ENCODE results near the gene KLHL29. TPM values are rescaled to one million over a fixed set of nuclear protein-coding genes. Genes with fewer than 3 reads are reported as not detected.

The KLHL29 gene
- total and polyA plus RNA-seq, 2 experiments from 2014 or later, result 1.5 to 6.5 TPM

GRCh38 chr2:23653326-23653725 is 268.3 kb downstream of the KLHL29 start:
- Mint-ChIP-seq H3K4me3 (no peak overlapping the region), H3K4me1 (peaks cover 6% of the 10 kb centered on the region; the same call in 2 of the 3 replicates), H3K9me3 (no peaks in the 10 kb centered on the region), H3K27me3 (ENCODE audit: insufficient read depth, low read depth, poor library complexity) (peaks cover 9% of the 10 kb centered on the region), H3K36me3 (ENCODE audit: low read depth) (no peaks in the 10 kb centered on the region), H3K27ac (no peak overlapping the region)
- Histone ChIP-seq H2AFZ (no peak overlapping the region), H3K4me2 (no peak overlapping the region), H3K4me3 (no peak overlapping the region), H3K27ac (ENCODE audit: low read depth) (no peak overlapping the region), H3K36me3 (ENCODE audit: insufficient read depth) (no peaks in the 10 kb centered on the region), H3K79me2 (replicated peaks; ENCODE audit: insufficient read depth) (no peaks in the 10 kb centered on the region), H3K4me1 (ENCODE audit: insufficient read depth) (no peaks in the 10 kb centered on the region), H4K20me1 (replicated peaks; ENCODE audit: insufficient read depth) (no peaks in the 10 kb centered on the region), H3F3A (replicated peaks; ENCODE audit: low read depth) (no peaks in the 10 kb centered on the region), H3K9me2 (ENCODE audit: insufficient read depth) (no peaks in the 10 kb centered on the region), H3K27me3 (ENCODE audit: insufficient read depth) (no peaks in the 10 kb centered on the region)
- TF ChIP-seq NANOG (IDR thresholded peaks at IDR 0.05; ENCODE audit: borderline replicate concordance) (no peak), CTCF (conservative IDR thresholded peaks at IDR 0.05; ENCODE audit: low read depth in 2 of 2) (no peak), EZH2phosphoT487 (IDR thresholded peaks at IDR 0.05; ENCODE audit: unreplicated experiment) (no peak), ZNF462 (CRISPR knock-in tag; IDR thresholded peaks at IDR 0.05) (no peak), ETS1 (IDR thresholded peaks at IDR 0.05) (no peak), ZNF114 (CRISPR knock-in tag; IDR thresholded peaks at IDR 0.05) (no peak), STAT1 (IDR thresholded peaks at IDR 0.05; ENCODE audit: unreplicated experiment) (no peak), REST (IDR thresholded peaks at IDR 0.05; ENCODE audit: unreplicated experiment) (no peak), EZH2 (IDR thresholded peaks at IDR 0.05; ENCODE audit: low read depth, unreplicated experiment) (no peak), JUNB (IDR thresholded peaks at IDR 0.05; ENCODE audit: unreplicated experiment) (no peak)
- no peak for DNase-seq (ENCODE audit: low spot score)
- no peak for ATAC-seq
